ENCODE measurements around the gene SLC25A25.

DNA sequence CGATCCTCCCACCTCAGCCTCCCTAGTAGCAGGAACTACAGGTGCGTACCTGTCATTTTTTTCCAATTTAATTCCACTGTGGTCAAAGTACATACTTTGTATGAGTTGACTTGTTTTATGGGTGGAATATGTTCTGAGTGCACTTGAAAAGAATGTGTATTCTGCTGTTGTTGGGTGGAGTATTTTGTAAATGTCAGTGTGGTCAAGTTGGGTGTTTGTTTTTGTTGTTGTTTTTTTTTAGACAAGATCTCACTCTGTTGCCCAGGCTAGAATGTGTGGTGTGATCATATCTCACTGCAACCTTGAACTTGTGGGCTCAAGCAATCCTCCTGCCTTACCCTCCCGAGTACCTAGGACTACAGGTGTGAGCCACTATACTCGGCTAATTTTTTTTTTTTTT, 17.9 kb downstream of the SLC25A25 start:
- TF ChIP-seq, protein P1, sequence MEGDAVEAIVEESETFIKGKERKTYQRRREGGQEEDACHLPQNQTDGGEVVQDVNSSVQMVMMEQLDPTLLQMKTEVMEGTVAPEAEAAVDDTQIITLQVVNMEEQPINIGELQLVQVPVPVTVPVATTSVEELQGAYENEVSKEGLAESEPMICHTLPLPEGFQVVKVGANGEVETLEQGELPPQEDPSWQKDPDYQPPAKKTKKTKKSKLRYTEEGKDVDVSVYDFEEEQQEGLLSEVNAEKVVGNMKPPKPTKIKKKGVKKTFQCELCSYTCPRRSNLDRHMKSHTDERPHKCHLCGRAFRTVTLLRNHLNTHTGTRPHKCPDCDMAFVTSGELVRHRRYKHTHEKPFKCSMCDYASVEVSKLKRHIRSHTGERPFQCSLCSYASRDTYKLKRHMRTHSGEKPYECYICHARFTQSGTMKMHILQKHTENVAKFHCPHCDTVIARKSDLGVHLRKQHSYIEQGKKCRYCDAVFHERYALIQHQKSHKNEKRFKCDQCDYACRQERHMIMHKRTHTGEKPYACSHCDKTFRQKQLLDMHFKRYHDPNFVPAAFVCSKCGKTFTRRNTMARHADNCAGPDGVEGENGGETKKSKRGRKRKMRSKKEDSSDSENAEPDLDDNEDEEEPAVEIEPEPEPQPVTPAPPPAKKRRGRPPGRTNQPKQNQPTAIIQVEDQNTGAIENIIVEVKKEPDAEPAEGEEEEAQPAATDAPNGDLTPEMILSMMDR (IDR thresholded peaks at IDR 0.05), result no peak
- TF ChIP-seq POLR2A (IDR thresholded peaks at IDR 0.05), result no peak
